GM20431 (cell line): ENCODE measurements around the gene SNRPF.
"Not testable (repeated sequence)": the region's sequence is repeated elsewhere in the genome, so short reads cannot be mapped to it uniquely, and the experiment has no call there.

Experiments used
- in situ Hi-C: fragments of 300-500 bp; cut with MseI, MboI; formaldehyde crosslinking; loops from one replicate; pipeline ENCODE4 v1.15.0; 2020; ENCODE audit warnings: low sequenced_read_pairs; ENCODE audit not compliant: unreplicated experiment

The SNRPF gene

DNA sequence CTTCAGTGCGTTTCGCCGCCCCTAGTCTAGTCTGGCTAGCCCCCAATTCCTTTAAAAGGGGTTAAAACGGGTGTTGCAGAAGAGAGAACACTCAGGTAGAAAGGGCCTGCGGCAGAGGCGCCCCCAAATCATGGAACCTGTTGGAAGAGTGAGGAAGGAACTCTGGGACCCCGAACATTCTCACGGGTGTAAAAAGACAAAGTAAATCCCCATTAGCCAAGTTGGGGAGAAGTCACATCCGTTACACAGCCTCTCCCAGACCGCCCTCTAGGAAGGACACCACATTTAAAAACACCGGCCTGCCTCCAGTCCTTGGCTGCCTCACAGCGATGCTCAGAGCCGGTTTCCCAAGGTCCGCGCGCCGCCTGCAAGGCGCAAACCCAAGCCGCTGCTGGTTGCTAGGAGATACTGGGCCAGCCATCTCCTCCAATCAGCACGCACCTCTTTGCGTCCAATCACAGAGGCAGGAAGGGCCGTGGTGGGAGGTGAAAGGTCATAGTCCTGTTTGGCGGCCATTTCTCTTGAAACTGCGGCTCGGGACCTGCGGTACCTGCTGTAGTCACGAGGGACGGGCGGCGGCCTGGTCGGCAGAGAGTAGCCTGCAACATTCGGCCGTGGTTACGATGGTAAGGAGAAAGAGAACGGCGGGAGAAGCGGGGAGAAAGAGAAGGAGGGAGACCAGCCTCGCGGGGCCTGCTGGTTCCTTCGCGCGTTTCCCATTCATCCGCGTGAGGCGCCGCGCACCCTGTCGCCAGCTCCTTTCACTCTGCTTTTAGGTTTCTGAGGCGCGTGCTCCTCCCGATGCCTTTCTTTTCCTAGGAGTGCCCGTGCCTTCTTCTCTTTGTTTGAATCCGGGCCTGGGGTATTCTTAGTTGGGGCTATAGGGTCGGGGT lies at the start of gene SNRPF:
SNRPF (plus strand) TSS at position 502 of the 893 bp plus-strand sequence; CDS start at position 624, 122 bp downstream.
- in situ Hi-C loops = no loop called here

- in situ Hi-C loops = loop anchor here (25.0 kb wide), 1 partner anchor 172 kb away; no protein-coding TSS in a partner anchor
Observed at GRCh38 chr12:95809000-95809680, 49.6 kb upstream of the SNRPF start.

DNA sequence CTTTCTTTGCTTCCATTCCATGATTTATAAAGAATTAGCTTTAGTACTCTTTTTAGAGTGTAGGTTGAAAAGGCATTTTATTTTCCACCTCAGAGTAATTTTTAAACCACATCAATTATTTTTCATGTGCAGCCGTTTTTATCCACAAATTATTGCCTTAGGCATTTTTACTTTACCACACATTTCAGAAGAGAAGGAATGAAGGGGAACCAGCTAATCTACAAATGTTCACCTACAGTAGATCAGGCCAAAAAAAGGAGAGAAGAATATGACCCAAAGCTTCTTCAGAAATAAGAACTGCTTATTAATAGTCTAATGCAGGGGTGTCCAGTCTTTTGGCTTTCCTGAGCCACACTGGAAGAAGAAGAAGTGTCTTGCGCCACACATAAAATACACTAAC lies 48.3 kb upstream of the SNRPF start:
- in situ Hi-C loops = loop anchor here (25.0 kb wide), 1 partner anchor 173 kb away; no protein-coding TSS in a partner anchor

DNA sequence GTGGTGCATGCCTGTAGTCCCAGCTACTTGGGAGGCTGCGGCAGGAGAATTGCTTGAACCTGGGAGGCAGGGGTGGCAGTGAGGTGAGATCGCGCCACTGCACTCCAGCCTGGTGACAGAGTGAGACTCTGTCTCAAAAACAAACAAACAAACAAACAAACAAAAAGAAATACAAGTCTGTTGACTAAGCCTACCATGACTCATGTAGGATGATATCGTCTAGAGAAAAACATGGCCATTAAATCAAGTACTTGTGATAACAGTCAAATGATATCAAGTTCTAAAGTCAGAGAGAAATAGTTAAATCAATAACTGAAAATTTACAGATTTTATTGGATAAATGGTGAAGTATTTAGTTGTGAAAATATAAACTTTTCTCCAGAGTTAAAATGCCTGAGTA lies 46.6 kb upstream of the SNRPF start:
- in situ Hi-C loops = loop anchor here (25.0 kb wide), 1 partner anchor 175 kb away; no protein-coding TSS in a partner anchor

GRCh38 chr12:95815632-95816212 lies 43.0 kb upstream of the SNRPF start:
- in situ Hi-C loops = loop anchor here (25.0 kb wide), 1 partner anchor 178 kb away; no protein-coding TSS in a partner anchor

DNA sequence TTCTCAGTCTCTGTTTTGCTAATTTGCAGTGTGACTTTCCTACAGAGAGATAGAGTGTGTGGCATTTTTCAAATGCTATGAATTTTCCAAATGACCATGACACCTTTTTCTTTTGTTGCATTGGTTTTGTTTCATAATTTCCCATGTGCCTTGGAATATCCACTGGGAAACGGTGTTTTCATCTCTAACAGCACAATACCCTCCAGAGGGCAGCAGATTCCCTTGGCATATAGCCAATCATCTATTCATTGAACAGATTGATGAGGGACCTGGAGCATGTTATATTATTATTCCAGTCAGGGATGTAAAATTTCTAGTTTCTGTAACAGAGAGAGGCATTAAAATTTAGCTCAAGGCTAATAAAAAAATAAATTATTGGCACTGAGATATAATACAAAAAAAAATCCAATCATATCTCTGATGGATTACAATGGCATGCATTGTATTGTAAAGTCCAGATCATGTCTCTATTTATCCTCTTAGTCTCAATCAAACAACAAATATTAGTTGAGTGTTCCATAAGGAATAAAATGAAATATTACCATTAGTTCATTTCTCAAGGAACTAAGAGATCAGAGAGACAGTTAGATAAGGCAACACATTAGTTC lies 38.6 kb upstream of the SNRPF start:
- in situ Hi-C loops = loop anchor here (25.0 kb wide), 1 partner anchor 183 kb away; no protein-coding TSS in a partner anchor

- in situ Hi-C loops = no loop called here
Observed at GRCh38 chr12:95829395-95829794, 29.4 kb upstream of the SNRPF start.

DNA sequence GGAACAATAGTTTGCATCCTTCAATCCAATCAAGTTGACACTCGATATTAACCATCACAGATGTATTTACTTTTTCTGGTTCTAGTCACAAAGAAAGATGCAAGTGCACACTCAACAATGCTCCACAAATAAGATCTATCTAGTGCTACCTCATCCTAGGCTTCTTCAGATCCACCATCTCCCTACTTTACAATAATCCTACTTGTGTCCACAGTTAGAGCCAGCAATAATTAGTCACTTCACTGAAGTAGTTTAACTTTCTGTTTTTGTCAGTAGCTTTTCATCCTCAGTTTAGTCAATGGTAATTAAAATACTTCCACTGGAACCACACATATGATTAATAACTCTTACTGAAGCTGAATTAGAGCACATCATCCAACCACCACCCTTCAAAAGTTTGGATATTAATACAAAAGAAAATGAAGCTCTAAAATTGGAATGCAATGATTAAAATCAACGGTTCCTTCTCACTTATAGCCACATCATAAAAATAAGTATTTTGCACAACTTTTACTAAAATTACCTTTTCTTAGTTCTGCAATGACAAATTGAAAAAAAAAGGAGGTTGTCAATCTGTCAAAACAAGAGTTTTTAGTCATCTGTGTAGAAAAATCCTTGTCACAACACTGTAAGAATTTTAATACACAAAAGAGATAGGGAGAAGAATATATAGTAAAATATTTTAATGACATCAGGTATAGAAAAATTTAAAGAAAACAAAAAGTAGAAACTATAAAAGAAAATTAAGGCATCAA lies 28.2 kb upstream of the SNRPF start:
- in situ Hi-C loops = no loop called here

GRCh38 chr12:95834572-95834971 lies 24.2 kb upstream of the SNRPF start:
- in situ Hi-C loops = no loop called here

GRCh38 chr12:95836185-95836609 lies 22.6 kb upstream of the SNRPF start:
- in situ Hi-C loops = no loop called here

- in situ Hi-C loops = no loop called here
Observed at GRCh38 chr12:95836630-95837239, 22.0 kb upstream of the SNRPF start.

DNA sequence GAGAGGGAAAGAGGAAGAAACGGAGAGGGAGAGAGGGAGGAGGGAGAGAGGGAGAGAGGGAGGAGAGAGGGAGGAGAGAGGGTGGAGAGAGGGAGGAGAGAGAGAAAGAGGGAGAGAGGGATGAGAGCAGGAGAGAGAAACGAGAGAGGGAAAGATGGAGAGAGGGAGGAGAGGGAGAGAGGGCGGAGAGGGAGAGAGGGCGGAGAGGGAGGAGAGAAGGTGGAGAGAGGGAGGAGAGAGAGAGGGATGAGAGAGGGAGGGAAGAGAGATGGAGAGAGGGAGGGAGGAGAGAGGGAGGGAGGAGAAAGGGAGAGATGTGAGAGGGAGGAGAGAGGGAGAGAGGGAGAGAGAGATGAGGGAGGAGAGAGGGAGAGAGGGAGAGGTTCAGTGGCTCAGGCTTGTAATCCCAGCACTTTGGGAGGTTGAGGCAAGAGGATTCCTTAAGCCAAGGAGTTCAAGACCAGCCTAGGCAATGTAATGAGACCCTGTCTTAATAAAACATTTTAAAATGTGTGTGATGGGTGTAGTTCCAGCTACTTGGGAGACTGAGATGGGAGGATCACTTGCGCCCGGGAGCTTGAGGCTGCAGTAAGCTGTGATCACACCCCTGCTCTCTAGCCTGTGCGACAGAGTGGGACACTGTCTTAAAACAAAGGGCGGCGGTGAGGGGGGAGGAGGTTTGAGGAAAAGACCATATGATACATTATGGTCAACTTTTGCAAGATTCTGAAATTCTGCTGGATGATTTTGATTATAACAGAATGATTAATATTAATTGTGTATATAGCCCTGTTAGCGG lies 21.3 kb upstream of the SNRPF start:
- in situ Hi-C loops = no loop called here

DNA sequence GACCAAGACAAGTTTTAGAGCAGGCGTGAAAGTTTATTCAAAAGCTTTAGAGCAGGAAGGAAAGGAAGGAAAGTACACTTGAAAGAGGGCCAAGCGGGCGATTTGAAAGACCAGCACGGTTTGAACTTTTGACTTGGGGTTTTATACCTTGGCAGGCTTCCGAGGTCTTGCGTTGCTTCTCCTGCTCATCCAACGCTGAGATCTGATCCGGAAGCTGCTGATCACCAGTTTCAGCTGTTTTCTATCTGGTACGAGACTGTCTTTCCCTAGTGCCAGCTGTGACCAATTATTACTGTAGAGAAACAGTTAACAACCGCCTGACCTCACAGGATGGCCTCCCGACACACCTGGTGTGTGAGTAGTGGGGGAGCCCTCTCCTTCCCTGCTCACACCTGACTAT lies 20.6 kb upstream of the SNRPF start:
- in situ Hi-C loops = no loop called here

GRCh38 chr12:95842426-95842825 lies 16.3 kb upstream of the SNRPF start:
- in situ Hi-C loops = not testable (repeated sequence)

DNA sequence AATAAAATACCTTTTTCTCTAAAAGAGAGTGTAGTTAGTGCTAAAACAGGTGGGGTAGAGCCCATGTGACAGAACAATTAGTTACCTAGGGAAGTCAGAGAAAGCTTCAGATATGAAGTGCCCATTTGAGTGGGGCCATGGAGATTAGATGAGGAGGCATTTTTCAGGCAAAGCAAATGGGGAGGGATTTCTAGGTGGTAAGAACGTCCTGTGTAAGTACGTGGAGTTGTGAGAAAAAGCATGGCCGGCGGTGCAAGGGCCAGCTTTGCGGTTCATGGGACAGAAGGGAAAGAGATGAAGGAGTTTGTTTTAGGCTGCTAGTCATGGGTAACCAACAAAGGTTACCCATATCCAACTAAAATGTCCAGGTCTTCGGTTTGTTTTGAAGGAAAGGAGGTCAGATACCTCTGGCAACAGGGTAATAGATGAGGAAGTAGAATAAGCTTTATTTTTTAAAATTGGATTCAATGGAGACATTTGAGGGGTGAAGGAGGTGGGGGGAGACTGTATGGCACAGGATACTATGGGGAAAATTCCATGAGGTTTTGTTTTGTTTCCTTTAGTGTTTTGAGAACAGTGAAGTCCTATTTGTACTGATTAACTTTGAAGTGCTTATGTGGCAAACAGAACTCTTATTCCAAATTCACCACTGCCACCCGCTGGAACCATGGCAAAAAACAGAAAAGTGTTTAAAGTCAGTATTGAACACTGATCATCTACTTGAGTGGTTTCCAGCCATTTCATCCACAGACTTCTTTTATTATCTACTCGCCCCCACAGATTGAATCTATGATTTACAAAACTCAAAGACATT lies 10.0 kb upstream of the SNRPF start:
- in situ Hi-C loops = no loop called here

DNA sequence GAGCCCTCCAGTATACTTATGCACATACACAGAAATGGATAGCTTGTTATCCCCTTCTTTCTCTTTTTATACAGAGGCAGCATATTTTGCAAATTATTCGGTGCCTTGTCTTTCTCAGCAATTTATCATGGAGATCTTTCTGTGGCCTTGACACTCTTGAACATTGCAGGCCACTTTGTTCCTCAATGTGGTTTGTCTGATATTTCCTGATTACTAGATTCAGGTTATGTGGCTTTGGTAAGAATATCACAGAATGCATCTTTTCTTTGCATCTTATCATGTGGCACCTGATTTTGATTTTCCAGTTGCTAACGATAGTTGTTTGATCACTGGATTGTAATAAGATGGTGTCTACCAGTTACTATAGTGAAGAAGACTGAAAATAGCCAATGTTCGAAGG lies 7.1 kb upstream of the SNRPF start:
- in situ Hi-C loops = no loop called here

DNA sequence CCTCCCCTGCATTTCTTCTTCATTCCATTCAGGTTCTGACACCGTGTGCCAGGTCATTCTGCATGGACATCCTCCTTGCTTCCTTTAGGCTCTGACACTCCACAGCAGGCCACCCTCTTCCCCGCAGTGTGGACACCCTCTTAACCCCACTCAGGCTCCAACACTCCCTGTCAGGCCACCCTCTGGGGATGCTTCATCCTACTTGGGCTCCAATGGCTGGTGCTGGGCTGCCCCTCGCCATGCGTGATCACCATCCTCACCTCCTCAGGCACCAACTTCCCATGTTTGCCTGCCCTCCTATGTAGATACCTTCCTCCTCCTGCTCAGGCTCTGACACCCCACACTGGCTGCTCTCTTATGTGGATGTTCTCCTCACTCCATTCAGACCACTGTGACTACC lies 6.6 kb upstream of the SNRPF start:
- in situ Hi-C loops = no loop called here

GRCh38 chr12:95857156-95857555 lies 1.6 kb upstream of the SNRPF start:
- in situ Hi-C loops = no loop called here
